ENCODE measurements around the gene RAD51C.
"Not testable (repeated sequence)": the region's sequence is repeated elsewhere in the genome, so short reads cannot be mapped to it uniquely, and the experiment has no call there.

Gene RAD51C

GRCh38 chr17:58747674-58748073 lies 55.3 kb downstream of the RAD51C start:
- H3K4me3 ChIP-seq (ENCODE audit: low read depth, low read length) = no peak overlapping the region
- no peak for TF ChIP-seq CTCF (IDR thresholded peaks at IDR 0.05; ENCODE audit: borderline replicate concordance, insufficient read depth, low read depth, low read length)

- H3K4me3 ChIP-seq (ENCODE audit: low read depth, low read length) = not testable (repeated sequence)
These were observed 57.2 kb downstream of the RAD51C start for GRCh38 chr17:58749627-58750026.

GRCh38 chr17:58753026-58753425 lies 60.6 kb downstream of the RAD51C start:
- TF ChIP-seq CTCF (IDR thresholded peaks at IDR 0.05; ENCODE audit: borderline replicate concordance, insufficient read depth, low read depth, low read length) = no peak
- H3K4me3 ChIP-seq (ENCODE audit: low read depth, low read length) = no peak overlapping the region

- TF ChIP-seq CTCF (IDR thresholded peaks at IDR 0.05; ENCODE audit: borderline replicate concordance, insufficient read depth, low read depth, low read length) = no peak
These were observed 62.8 kb downstream of the RAD51C start for GRCh38 chr17:58755269-58755576.

GRCh38 chr17:58755577-58756245 lies 63.3 kb downstream of the RAD51C start, which contains the start of gene PPM1E:
Gene PPM1E, plus strand, starts transcription at chr17:58755854.
- peak within 1 kb of the TSS; percentile 55 for H3K4me3 ChIP-seq (ENCODE audit: low read depth, low read length)
- no peak for TF ChIP-seq CTCF (IDR thresholded peaks at IDR 0.05; ENCODE audit: borderline replicate concordance, insufficient read depth, low read depth, low read length)

More at GRCh38 chr17:58755269-58755576, 62.8 kb downstream of the RAD51C start:
- H3K4me3 ChIP-seq (ENCODE audit: low read depth, low read length) = peak overlapping the region; percentile 55

- H3K4me3 ChIP-seq (ENCODE audit: low read depth, low read length) = peak overlapping the region; percentile 55
- TF ChIP-seq CTCF (IDR thresholded peaks at IDR 0.05; ENCODE audit: borderline replicate concordance, insufficient read depth, low read depth, low read length) = no peak
These were observed 64.1 kb downstream of the RAD51C start for GRCh38 chr17:58756246-58757161.

- no peak overlapping the region for H3K4me3 ChIP-seq (ENCODE audit: low read depth, low read length)
These were observed 64.8 kb downstream of the RAD51C start for GRCh38 chr17:58757162-58757613.

More at GRCh38 chr17:58757162-58757613, 64.8 kb downstream of the RAD51C start:
- TF ChIP-seq CTCF (IDR thresholded peaks at IDR 0.05; ENCODE audit: borderline replicate concordance, insufficient read depth, low read depth, low read length) = no peak

Data from GM12875 (cell line).